Activated T-helper 1 cell treated with anti-CD3 and anti-CD28 coated beads, Interleukin-12 subunit alpha, Interleukin-12 subunit beta, Interleukin-2, Interleukin-4 antibody, amounts not matched to agents 30 ng/mL and 10 ng/mL and 1 ng/mL, durations not matched to agents 14 hours and 24 hours and 36 hours (primary cell): ENCODE data around the gene DOHH. TPM values are rescaled to one million over a fixed set of nuclear protein-coding genes. Genes with fewer than 3 reads are reported as not detected.
"Not testable (repeated sequence)": the region's sequence is repeated elsewhere in the genome, so short reads cannot be mapped to it uniquely, and the experiment has no call there.

Experiments used
- DNase-seq: peaks from one replicate; pipeline ENCODE4 v3.0.0; 2021; ENCODE audit warnings: low spot score
- H3K27ac Mint-ChIP-seq: one replicate; pipeline ENCODE4 v1.8.0; 2021; ENCODE audit warnings: mild to moderate bottlenecking, mixed read lengths
- H3K27me3 Mint-ChIP-seq: one replicate; pipeline ENCODE4 v1.8.0; 2022; ENCODE audit warnings: mild to moderate bottlenecking, moderate library complexity, mixed read lengths; ENCODE audit not compliant: insufficient read depth
- H3K36me3 Mint-ChIP-seq: one replicate; pipeline ENCODE4 v1.8.0; 2021; ENCODE audit warnings: low read depth, mixed read lengths
- H3K4me1 Mint-ChIP-seq: one replicate; pipeline ENCODE4 v1.8.0; 2021; ENCODE audit warnings: low read depth, mixed read lengths
- H3K4me3 Mint-ChIP-seq: one replicate; pipeline ENCODE4 v1.8.0; 2021; ENCODE audit warnings: mild to moderate bottlenecking, moderate library complexity, mixed read lengths
- H3K9me3 Mint-ChIP-seq: one replicate; pipeline ENCODE4 v1.8.0; 2021; ENCODE audit warnings: mixed read lengths
- intact Hi-C: fragments of 100-400 bp; cut with micrococcal nuclease; formaldehyde crosslinking; loops from one replicate; pipeline ENCODE4 v1.15.1; 2024
- total RNA-seq: library from RNA; stranded (reverse); gene quantifications from 2 replicates; pipeline ENCODE4 v1.2.3, GENCODE V29; 2022

DOHH gene
- total RNA-seq, 1 donor from 2014 or later = 21.6 TPM

- Mint-ChIP-seq H3K27me3 (no peaks in the 10 kb centered on the region), H3K27ac (no peak overlapping the region), H3K4me1 (no peaks in the 10 kb centered on the region), H3K9me3 (no peaks in the 10 kb centered on the region), H3K4me3 (no peak overlapping the region), H3K36me3 (peaks cover 11% of the 10 kb centered on the region)
- no peak for DNase-seq
- intact Hi-C loops = no loop called here
Measured at GRCh38 chr19:3532154-3532786, 31.8 kb upstream of the DOHH start.

DNA sequence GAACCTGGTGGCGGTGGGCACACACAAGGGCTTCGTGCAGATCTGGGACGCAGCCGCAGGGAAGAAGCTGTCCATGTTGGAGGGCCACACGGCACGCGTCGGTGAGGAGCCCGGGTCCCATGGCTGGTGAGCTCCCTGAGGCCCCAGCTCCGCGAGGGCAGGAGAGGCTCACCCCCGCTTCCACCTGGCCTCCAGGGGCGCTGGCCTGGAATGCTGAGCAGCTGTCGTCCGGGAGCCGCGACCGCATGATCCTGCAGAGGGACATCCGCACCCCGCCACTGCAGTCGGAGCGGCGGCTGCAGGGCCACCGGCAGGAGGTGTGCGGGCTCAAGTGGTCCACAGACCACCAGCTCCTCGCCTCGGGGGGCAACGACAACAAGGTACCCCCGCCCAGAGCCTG, 31.2 kb upstream of the DOHH start:
- H3K27me3 Mint-ChIP-seq = no peaks in the 10 kb centered on the region
- no peak for DNase-seq
- H3K36me3 Mint-ChIP-seq = peaks cover 15% of the 10 kb centered on the region
- H3K9me3 Mint-ChIP-seq = no peaks in the 10 kb centered on the region
- H3K4me1 Mint-ChIP-seq = no peaks in the 10 kb centered on the region
- intact Hi-C loops = no loop called here
- H3K27ac Mint-ChIP-seq = no peak overlapping the region
- no peak overlapping the region for H3K4me3 Mint-ChIP-seq

GRCh38 chr19:3530389-3530788, 29.9 kb upstream of the DOHH start:
- no peaks in the 10 kb centered on the region for H3K27me3 Mint-ChIP-seq
- intact Hi-C loops = no loop called here
- no peak for DNase-seq
- H3K36me3 Mint-ChIP-seq = peaks cover 12% of the 10 kb centered on the region
- no peak overlapping the region for H3K4me3 Mint-ChIP-seq
- H3K4me1 Mint-ChIP-seq = no peaks in the 10 kb centered on the region
- no peaks in the 10 kb centered on the region for H3K9me3 Mint-ChIP-seq
- no peak overlapping the region for H3K27ac Mint-ChIP-seq

DNA sequence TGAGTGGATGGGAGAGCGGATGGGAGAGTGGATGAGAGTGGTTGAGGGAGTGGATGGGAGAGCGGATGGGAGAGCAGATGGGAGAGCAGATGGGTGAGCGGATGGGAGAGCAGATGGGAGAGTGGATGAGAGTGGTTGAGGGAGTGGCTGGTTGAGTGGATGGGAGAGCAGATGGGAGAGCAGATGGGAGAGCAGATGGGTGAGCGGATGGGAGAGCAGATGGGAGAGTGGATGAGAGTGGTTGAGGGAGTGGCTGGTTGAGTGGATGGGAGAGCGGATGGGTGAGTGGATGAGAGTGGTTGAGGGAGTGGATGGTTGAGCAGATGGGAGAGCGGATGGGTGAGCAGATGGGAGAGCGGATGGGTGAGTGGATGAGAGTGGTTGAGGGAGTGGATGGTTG, 28.8 kb upstream of the DOHH start:
- H3K9me3 Mint-ChIP-seq, DNase-seq, H3K27me3 Mint-ChIP-seq, H3K4me1 Mint-ChIP-seq, H3K4me3 Mint-ChIP-seq, intact Hi-C loops, H3K27ac Mint-ChIP-seq: not testable (repeated sequence)
- H3K36me3 Mint-ChIP-seq = peaks cover 11% of the 10 kb centered on the region

DNA sequence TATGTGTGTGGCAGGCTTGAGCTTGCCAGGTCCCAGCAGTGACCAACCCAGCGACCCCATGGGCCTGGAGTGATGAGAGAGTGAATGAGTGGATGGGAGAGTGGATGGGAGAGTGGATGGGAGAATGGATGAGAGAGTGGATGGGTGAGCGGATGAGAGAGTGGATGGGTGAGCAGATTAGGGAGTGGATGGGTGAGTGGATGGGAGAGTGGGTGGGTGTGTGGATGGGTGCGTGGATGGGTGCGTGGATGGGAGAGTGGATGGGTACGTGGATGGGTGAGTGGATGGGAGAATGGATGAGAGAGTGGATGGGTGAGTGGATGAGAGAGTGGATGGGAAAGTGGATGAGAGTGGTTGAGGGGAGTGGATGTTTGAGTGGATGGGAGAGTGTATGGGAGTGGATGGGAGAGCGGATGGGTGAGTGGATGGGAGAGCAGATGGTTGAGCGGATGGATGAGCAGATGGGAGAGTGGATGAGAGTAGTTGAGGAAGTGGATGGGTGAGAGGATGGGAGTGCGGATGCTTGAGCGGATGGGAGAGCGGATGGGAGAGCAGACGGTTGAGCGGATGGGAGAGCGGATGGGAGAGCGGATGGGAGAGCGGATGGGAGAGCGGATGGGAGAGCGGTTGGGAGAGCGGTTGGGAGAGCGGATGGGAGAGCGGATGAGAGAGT, 28.2 kb upstream of the DOHH start:
- peaks cover 14% of the 10 kb centered on the region for H3K36me3 Mint-ChIP-seq
- no peak overlapping the region for H3K4me3 Mint-ChIP-seq
- no peaks in the 10 kb centered on the region for H3K4me1 Mint-ChIP-seq
- intact Hi-C loops = no loop called here
- H3K27me3 Mint-ChIP-seq = no peaks in the 10 kb centered on the region
- H3K9me3 Mint-ChIP-seq = no peaks in the 10 kb centered on the region
- DNase-seq = no peak
- H3K27ac Mint-ChIP-seq = no peak overlapping the region

- no peaks in the 10 kb centered on the region for H3K4me1 Mint-ChIP-seq
- no peak overlapping the region for H3K27ac Mint-ChIP-seq
- no peaks in the 10 kb centered on the region for H3K9me3 Mint-ChIP-seq
- H3K36me3 Mint-ChIP-seq = peaks cover 14% of the 10 kb centered on the region
- no peaks in the 10 kb centered on the region for H3K27me3 Mint-ChIP-seq
- intact Hi-C loops = no loop called here
- H3K4me3 Mint-ChIP-seq = no peak overlapping the region
- DNase-seq = no peak
Measured at GRCh38 chr19:3528080-3528479, 27.6 kb upstream of the DOHH start.

- H3K27me3 Mint-ChIP-seq = no peaks in the 10 kb centered on the region
- no peak overlapping the region for H3K4me3 Mint-ChIP-seq
- no peak for DNase-seq
- peaks cover 14% of the 10 kb centered on the region for H3K36me3 Mint-ChIP-seq
- no peaks in the 10 kb centered on the region for H3K9me3 Mint-ChIP-seq
- intact Hi-C loops = no loop called here
- no peak overlapping the region for H3K27ac Mint-ChIP-seq
- H3K4me1 Mint-ChIP-seq = no peaks in the 10 kb centered on the region
Measured at GRCh38 chr19:3527238-3527910, 26.9 kb upstream of the DOHH start.

- Mint-ChIP-seq H3K27me3 (no peaks in the 10 kb centered on the region), H3K36me3 (peaks cover 14% of the 10 kb centered on the region), H3K9me3 (no peaks in the 10 kb centered on the region), H3K4me1 (no peaks in the 10 kb centered on the region), H3K27ac (no peak overlapping the region), H3K4me3 (no peak overlapping the region)
- intact Hi-C loops = no loop called here
- DNase-seq = no peak
Measured at GRCh38 chr19:3526507-3527237, 26.2 kb upstream of the DOHH start.

DNA sequence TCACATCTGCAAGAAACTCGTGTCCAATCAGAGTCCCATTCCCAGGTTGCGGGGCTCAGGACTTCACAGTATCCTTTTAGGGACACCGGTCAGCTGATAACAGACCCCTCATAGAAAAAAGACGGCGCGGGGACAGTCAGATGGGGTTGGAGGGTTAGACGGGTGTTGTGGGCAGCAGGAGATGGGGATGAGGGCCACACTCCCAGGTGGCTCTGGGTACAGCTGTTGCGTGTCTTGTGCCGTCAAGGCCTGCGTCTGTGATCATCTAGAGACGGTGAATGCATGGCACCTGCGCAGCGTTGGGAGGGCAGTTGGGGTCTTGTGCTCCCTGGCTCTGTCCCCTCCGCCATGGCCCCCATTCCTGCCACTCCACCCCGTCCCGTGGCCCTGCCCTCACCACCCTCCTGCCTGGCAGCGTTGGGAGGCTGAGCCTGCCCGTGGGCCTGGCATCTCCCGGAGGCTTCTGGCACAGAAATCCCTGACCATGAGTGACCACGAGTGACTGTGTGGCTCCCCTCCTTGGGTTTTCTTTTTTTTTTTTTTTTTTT, 24.5 kb upstream of the DOHH start:
- intact Hi-C loops = no loop called here
- no peak overlapping the region for H3K27ac Mint-ChIP-seq
- DNase-seq = no peak

DNA sequence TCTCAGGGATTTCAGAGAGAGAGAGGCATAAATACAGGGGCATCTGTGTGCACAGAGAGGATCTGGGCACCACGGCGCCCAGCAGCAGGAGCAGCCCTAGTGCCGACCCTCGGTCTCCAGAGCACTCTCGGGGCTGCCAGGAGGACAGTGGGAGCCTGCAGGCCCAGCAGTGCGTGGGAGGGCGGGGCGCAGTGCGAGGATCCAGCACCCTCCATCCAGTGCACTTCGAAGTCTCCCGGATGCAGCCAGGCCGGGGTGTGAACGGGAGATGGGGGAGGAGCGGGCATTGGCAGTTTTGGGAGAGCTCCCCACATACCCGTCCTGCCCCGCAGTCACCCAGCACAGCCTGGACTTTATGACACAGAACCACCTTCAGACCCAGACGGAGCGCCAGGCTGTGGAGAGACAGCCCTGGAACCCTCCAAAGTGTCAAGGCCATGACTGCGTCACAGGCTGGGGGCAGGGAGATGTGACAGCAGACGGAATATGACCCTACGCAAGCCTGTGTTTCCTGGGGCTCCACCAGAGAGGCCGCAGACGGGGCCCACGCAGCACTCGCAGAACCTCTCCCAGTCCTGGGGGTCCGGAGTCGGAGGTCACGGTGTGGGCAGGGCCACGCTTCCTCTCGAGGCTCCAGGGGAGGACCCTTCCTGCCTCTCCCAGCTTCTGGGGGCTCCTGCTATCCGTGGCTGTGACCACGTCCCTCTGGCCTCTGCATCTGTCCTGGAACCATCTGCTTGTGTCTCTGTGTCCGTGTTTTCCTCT, 23.8 kb upstream of the DOHH start:
- no peak for DNase-seq
- Mint-ChIP-seq H3K4me1 (peaks cover 5% of the 10 kb centered on the region), H3K9me3 (no peaks in the 10 kb centered on the region), H3K4me3 (no peak overlapping the region), H3K27ac (no peak overlapping the region), H3K27me3 (no peaks in the 10 kb centered on the region), H3K36me3 (peaks cover 14% of the 10 kb centered on the region)
- intact Hi-C loops = no loop called here

More for the DNA sequence above, 24.5 kb upstream of the DOHH start:
- Mint-ChIP-seq H3K27me3 (no peaks in the 10 kb centered on the region), H3K4me3 (no peak overlapping the region), H3K4me1 (peaks cover 5% of the 10 kb centered on the region), H3K9me3 (no peaks in the 10 kb centered on the region), H3K36me3 (peaks cover 14% of the 10 kb centered on the region)

GRCh38 chr19:3523361-3524077, 23.0 kb upstream of the DOHH start:
- Mint-ChIP-seq H3K9me3 (no peaks in the 10 kb centered on the region), H3K27me3 (no peaks in the 10 kb centered on the region), H3K4me1 (peaks cover 5% of the 10 kb centered on the region), H3K36me3 (peaks cover 14% of the 10 kb centered on the region), H3K27ac (no peak overlapping the region), H3K4me3 (no peak overlapping the region)
- intact Hi-C loops = no loop called here
- DNase-seq = no peak
